ENCODE measurements around the gene PWWP2A. TPM values are rescaled to one million over a fixed set of nuclear protein-coding genes. Genes with fewer than 3 reads are reported as not detected.

The PWWP2A gene
- total RNA-seq, 1 experiment from 2014 or later, result 20.6 TPM

- peaks cover 82% of the 10 kb centered on the region for H3K36me3 Mint-ChIP-seq (ENCODE audit: insufficient read depth, unreplicated experiment)
- ChIA-PET CTCF (interaction anchor here (0.6 to 3.3 kb wide), 7 partner anchors 8 to 329 kb away, joined by 3 to 16 read pairs (median 3); no protein-coding TSS in a partner anchor), POLR2A (no interaction called here)
- H3K4me1 Mint-ChIP-seq (ENCODE audit: insufficient read depth, unreplicated experiment), result no peaks in the 10 kb centered on the region
- no TSS peak for BruUV-seq (replicated peaks)
- H3K9me3 Mint-ChIP-seq (ENCODE audit: unreplicated experiment), result no peaks in the 10 kb centered on the region
- DNase-seq (ENCODE audit: unreplicated experiment), result no peak
- no peak overlapping the region for H3K4me3 Mint-ChIP-seq (ENCODE audit: unreplicated experiment)
- no peak for TF ChIP-seq CTCF (IDR thresholded peaks at IDR 0.05; ENCODE audit: unreplicated experiment)
- intact Hi-C loops (cut with micrococcal nuclease), result no loop called here
- H3K27ac Mint-ChIP-seq (ENCODE audit: low read depth, unreplicated experiment), result no peak overlapping the region
- H3K27me3 Mint-ChIP-seq (ENCODE audit: insufficient read depth, unreplicated experiment), result no peaks in the 10 kb centered on the region
Observed at GRCh38 chr5:160061770-160062169, 57.5 kb downstream of the PWWP2A start.

GRCh38 chr5:160060001-160060400, 59.2 kb downstream of the PWWP2A start:
- H3K27ac Mint-ChIP-seq (ENCODE audit: low read depth, unreplicated experiment), result no peak overlapping the region
- intact Hi-C loops (cut with micrococcal nuclease), result no loop called here
- no TSS peak for BruUV-seq (replicated peaks)
- POLR2A ChIA-PET, result interaction anchor here (0.6 to 0.7 kb wide), 2 partner anchors 138 to 1823 kb away, joined by 3 read pairs; no protein-coding TSS in a partner anchor
- no peaks in the 10 kb centered on the region for H3K9me3 Mint-ChIP-seq (ENCODE audit: unreplicated experiment)
- CTCF ChIA-PET, result no interaction called here
- peaks cover 77% of the 10 kb centered on the region for H3K36me3 Mint-ChIP-seq (ENCODE audit: insufficient read depth, unreplicated experiment)
- no peak for TF ChIP-seq CTCF (IDR thresholded peaks at IDR 0.05; ENCODE audit: unreplicated experiment)
- H3K4me3 Mint-ChIP-seq (ENCODE audit: unreplicated experiment), result no peak overlapping the region
- H3K4me1 Mint-ChIP-seq (ENCODE audit: insufficient read depth, unreplicated experiment), result no peaks in the 10 kb centered on the region
- H3K27me3 Mint-ChIP-seq (ENCODE audit: insufficient read depth, unreplicated experiment), result no peaks in the 10 kb centered on the region
- no peak for DNase-seq (ENCODE audit: unreplicated experiment)

GRCh38 chr5:160057256-160057655, 62.0 kb downstream of the PWWP2A start:
- ChIA-PET POLR2A (interaction anchor here (0.9 to 3.3 kb wide), 3 partner anchors 8 to 343 kb away, joined by 4 to 15 read pairs (median 4); partner anchors contain the start of gene FAM200C), CTCF (interaction anchor here (0.6 to 0.9 kb wide), 2 partner anchors 36 to 909 kb away, joined by 3 to 4 read pairs; no protein-coding TSS in a partner anchor)
- Mint-ChIP-seq H3K4me1 (ENCODE audit: insufficient read depth, unreplicated experiment) (no peaks in the 10 kb centered on the region), H3K27ac (ENCODE audit: low read depth, unreplicated experiment) (no peak overlapping the region), H3K4me3 (ENCODE audit: unreplicated experiment) (no peak overlapping the region), H3K36me3 (ENCODE audit: insufficient read depth, unreplicated experiment) (peaks cover 90% of the 10 kb centered on the region), H3K27me3 (ENCODE audit: insufficient read depth, unreplicated experiment) (no peaks in the 10 kb centered on the region), H3K9me3 (ENCODE audit: unreplicated experiment) (no peaks in the 10 kb centered on the region)
- no TSS peak for BruUV-seq (replicated peaks)
- TF ChIP-seq CTCF (IDR thresholded peaks at IDR 0.05; ENCODE audit: unreplicated experiment), result no peak
- DNase-seq (ENCODE audit: unreplicated experiment), result no peak
- intact Hi-C loops (cut with micrococcal nuclease), result no loop called here

GRCh38 chr5:160054831-160055230, 64.4 kb downstream of the PWWP2A start:
- peak; percentile 29 for DNase-seq (ENCODE audit: unreplicated experiment)
- Mint-ChIP-seq H3K4me1 (ENCODE audit: insufficient read depth, unreplicated experiment) (no peaks in the 10 kb centered on the region), H3K4me3 (ENCODE audit: unreplicated experiment) (no peak overlapping the region), H3K27me3 (ENCODE audit: insufficient read depth, unreplicated experiment) (no peaks in the 10 kb centered on the region), H3K27ac (ENCODE audit: low read depth, unreplicated experiment) (no peak overlapping the region), H3K36me3 (ENCODE audit: insufficient read depth, unreplicated experiment) (peaks cover 94% of the 10 kb centered on the region), H3K9me3 (ENCODE audit: unreplicated experiment) (no peaks in the 10 kb centered on the region)
- CTCF ChIA-PET, result interaction anchor here (0.5 to 3.7 kb wide), 7 partner anchors 10 to 290 kb away, joined by 3 to 22 read pairs (median 4); no protein-coding TSS in a partner anchor
- no TSS peak for BruUV-seq (replicated peaks)
- POLR2A ChIA-PET, result interaction anchor here (0.5 to 3.3 kb wide), 6 partner anchors 11 to 59 kb away, joined by 3 to 15 read pairs (median 3); partner anchors contain the start of gene TTC1
- intact Hi-C loops (cut with micrococcal nuclease), result no loop called here
- no peak for TF ChIP-seq CTCF (IDR thresholded peaks at IDR 0.05; ENCODE audit: unreplicated experiment)

All from MCF 10A (cell line).